ENCODE results near the gene CCR6. TPM values are rescaled to one million over a fixed set of nuclear protein-coding genes. Genes with fewer than 3 reads are reported as not detected.

The CCR6 gene
- total and polyA plus RNA-seq, 2 of the 13 experiments (the other 11 are each of a cell fraction or from before 2014, with no cell fraction given) = 4.5 to 8.7 TPM

GRCh38 chr6:167141667-167142432, 19.0 kb downstream of the CCR6 start (continued):
- TF ChIP-seq TEF (CRISPR knock-in tag; IDR thresholded peaks at IDR 0.05) = 0 out of 2 replicates have a peak, but pooled peaks have one; percentile 7
- no peak for TF ChIP-seq ZSCAN21 (CRISPR knock-in tag; IDR thresholded peaks at IDR 0.05; ENCODE audit: borderline replicate concordance)
- no peak for TF ChIP-seq ETV6 (CRISPR knock-in tag; conservative IDR thresholded peaks at IDR 0.05)
- TF ChIP-seq MXD1 (CRISPR knock-in tag; IDR thresholded peaks at IDR 0.05) = 0 out of 2 replicates have a peak, but pooled peaks have one; percentile 38

GRCh38 chr6:167142433-167142761, 19.5 kb downstream of the CCR6 start:
- intact Hi-C loops (cut with micrococcal nuclease; ENCODE audit: unreplicated experiment) = loop anchor here (1.0 to 5.0 kb wide), 5 partner anchors 40 to 356 kb away; no protein-coding TSS in a partner anchor
- peaks cover 37% of the 10 kb centered on the region for H3K4me1 ChIP-seq (ENCODE audit: insufficient read depth, low read length)
- H3K27me3 ChIP-seq (ENCODE audit: control insufficient read depth in 1 of 2, insufficient read depth in 2 of 2, low read length in 2 of 2) = peaks cover 9 to 46% of the 10 kb centered on the region in 2 experiments; a peak in 4 of 5 replicates
- no peaks in the 10 kb centered on the region for H3K79me2 ChIP-seq (ENCODE audit: insufficient read depth, low read length)
- ChIA-PET POLR2A (interaction anchor here (2.3 to 3.1 kb wide), 3 partner anchors 19 to 143 kb away, joined by 15 to 33 read pairs (median 18); partner anchors contain the start of genes CCR6 and CEP43), CTCF (ENCODE audit: low intra/inter-chr PET ratio, low total read pairs) (interaction anchor here (1.0 to 3.6 kb wide), 6 partner anchors 22 to 368 kb away, joined by 3 to 28 read pairs (median 10); no protein-coding TSS in a partner anchor)
- ATAC-seq (no peak), FAIRE-seq (no peak), DNase-seq (ENCODE audit: low spot score) (no peak)
- H3K27ac ChIP-seq (ENCODE audit: extremely low read length, insufficient read depth, low read length) = no peak overlapping the region
- no peak overlapping the region for H2AFZ ChIP-seq (ENCODE audit: low read length)
- H3K4me3 ChIP-seq (replicated peaks in 1 of 3; ENCODE audit: insufficient read depth in 1 of 3, low read depth in 2 of 3, low read length in 3 of 3) = no peak overlapping the region
- H3K9ac ChIP-seq (ENCODE audit: insufficient read depth, low read depth, low read length) = no peak overlapping the region
- peaks cover 1 to 4% of the 10 kb centered on the region in 2 experiments; a peak in 3 of 5 replicates for H3K36me3 ChIP-seq (replicated peaks in 1 of 2; ENCODE audit: control insufficient read depth in 1 of 2, insufficient read depth in 2 of 2, low read length in 2 of 2)
- H3K4me2 ChIP-seq (ENCODE audit: low read depth, low read length) = peak overlapping the region; percentile 75; the same call in 1 of the 2 replicates
- no peaks in the 10 kb centered on the region for H3K9me3 ChIP-seq (ENCODE audit: low read length)
- H4K20me1 ChIP-seq (ENCODE audit: insufficient read depth, low read length) = no peaks in the 10 kb centered on the region
- BruUV-seq (replicated peaks) = no TSS peak
- in situ Hi-C loops (cut with HindIII; ENCODE audit: extremely low pct_ligation_motif_present, low pct_unique_long_range_greater_than_20kb) = loop anchor here (5.0 to 25.0 kb wide), 2 partner anchors 130 to 365 kb away; no protein-coding TSS in a partner anchor
- WGBS (ENCODE audit: low lambda C conversion rate) = 2% methylated on average over 4 of the region's 4 CpGs
- TF ChIP-seq ZNF569 (CRISPR knock-in tag; IDR thresholded peaks at IDR 0.05; ENCODE audit: borderline replicate concordance) (no peak), PPARG (CRISPR knock-in tag; conservative IDR thresholded peaks at IDR 0.05) (0 out of 2 replicates have a peak, but pooled peaks have one; percentile 8), ZMAT3 (CRISPR knock-in tag; conservative IDR thresholded peaks at IDR 0.05) (no peak)
- TF ChIP-seq, protein P1, sequence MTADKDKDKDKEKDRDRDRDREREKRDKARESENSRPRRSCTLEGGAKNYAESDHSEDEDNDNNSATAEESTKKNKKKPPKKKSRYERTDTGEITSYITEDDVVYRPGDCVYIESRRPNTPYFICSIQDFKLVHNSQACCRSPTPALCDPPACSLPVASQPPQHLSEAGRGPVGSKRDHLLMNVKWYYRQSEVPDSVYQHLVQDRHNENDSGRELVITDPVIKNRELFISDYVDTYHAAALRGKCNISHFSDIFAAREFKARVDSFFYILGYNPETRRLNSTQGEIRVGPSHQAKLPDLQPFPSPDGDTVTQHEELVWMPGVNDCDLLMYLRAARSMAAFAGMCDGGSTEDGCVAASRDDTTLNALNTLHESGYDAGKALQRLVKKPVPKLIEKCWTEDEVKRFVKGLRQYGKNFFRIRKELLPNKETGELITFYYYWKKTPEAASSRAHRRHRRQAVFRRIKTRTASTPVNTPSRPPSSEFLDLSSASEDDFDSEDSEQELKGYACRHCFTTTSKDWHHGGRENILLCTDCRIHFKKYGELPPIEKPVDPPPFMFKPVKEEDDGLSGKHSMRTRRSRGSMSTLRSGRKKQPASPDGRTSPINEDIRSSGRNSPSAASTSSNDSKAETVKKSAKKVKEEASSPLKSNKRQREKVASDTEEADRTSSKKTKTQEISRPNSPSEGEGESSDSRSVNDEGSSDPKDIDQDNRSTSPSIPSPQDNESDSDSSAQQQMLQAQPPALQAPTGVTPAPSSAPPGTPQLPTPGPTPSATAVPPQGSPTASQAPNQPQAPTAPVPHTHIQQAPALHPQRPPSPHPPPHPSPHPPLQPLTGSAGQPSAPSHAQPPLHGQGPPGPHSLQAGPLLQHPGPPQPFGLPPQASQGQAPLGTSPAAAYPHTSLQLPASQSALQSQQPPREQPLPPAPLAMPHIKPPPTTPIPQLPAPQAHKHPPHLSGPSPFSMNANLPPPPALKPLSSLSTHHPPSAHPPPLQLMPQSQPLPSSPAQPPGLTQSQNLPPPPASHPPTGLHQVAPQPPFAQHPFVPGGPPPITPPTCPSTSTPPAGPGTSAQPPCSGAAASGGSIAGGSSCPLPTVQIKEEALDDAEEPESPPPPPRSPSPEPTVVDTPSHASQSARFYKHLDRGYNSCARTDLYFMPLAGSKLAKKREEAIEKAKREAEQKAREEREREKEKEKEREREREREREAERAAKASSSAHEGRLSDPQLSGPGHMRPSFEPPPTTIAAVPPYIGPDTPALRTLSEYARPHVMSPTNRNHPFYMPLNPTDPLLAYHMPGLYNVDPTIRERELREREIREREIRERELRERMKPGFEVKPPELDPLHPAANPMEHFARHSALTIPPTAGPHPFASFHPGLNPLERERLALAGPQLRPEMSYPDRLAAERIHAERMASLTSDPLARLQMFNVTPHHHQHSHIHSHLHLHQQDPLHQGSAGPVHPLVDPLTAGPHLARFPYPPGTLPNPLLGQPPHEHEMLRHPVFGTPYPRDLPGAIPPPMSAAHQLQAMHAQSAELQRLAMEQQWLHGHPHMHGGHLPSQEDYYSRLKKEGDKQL (CRISPR knock-in tag; IDR thresholded peaks at IDR 0.05; ENCODE audit: low read depth) = no peak

Measured in HepG2 (cell line).